CD14-positive monocyte (primary cell): ENCODE measurements around the gene EPHA2. TPM values are rescaled to one million over a fixed set of nuclear protein-coding genes. Genes with fewer than 3 reads are reported as not detected.

Experiments
- DNase-seq, 3 donors: peaks; one replicate each; pipeline ENCODE4 v3.0.0-alpha.2; 2011 to 2022
- H2AFZ ChIP-seq: 2 replicates; pipeline ENCODE4 v1.6.0; 2012; ENCODE audit warnings: mild to moderate bottlenecking, low read depth, low read length, inconsistent platforms; ENCODE audit not compliant: insufficient read depth, poor library complexity, severe bottlenecking
- H3K27ac ChIP-seq, 2 donors: 1 replicate in 1 of 2; 2 replicates in 1 of 2; pipeline ENCODE4 v1.5.1; 2012 to 2013; ENCODE audit warnings: low read length in 2 of 2, control low read depth in 1 of 2, inconsistent platforms in 1 of 2, low read depth in 1 of 2, mild to moderate bottlenecking in 1 of 2
- H3K27me3 ChIP-seq, 2 donors: one replicate each; pipeline versions ENCODE4 v1.6.0 to v1.6.1; 2011 to 2013; ENCODE audit warnings: low read length in 2 of 2; ENCODE audit not compliant: control insufficient read depth in 2 of 2, insufficient read depth in 2 of 2
- H3K36me3 ChIP-seq, 2 donors: replicated peaks in 1 of 2; 1 replicate in 1 of 2; 2 replicates in 1 of 2; pipeline versions ENCODE4 v1.5.1 to v1.6.1; 2012 to 2013; ENCODE audit warnings: low read length in 2 of 2, control low read depth in 1 of 2, inconsistent platforms in 1 of 2, mild to moderate bottlenecking in 1 of 2; ENCODE audit not compliant: insufficient read depth in 2 of 2, control insufficient read depth in 1 of 2
- H3K4me1 ChIP-seq, 2 donors: 1 replicate in 1 of 2; 2 replicates in 1 of 2; pipeline versions ENCODE4 v1.5.1 to v1.6.1; 2012 to 2013; ENCODE audit warnings: low read length in 2 of 2, control low read depth in 1 of 2, inconsistent platforms in 1 of 2, mild to moderate bottlenecking in 1 of 2, moderate library complexity in 1 of 2; ENCODE audit not compliant: insufficient read depth in 2 of 2, control insufficient read depth in 1 of 2
- H3K4me2 ChIP-seq: replicated peaks from 2 replicates; pipeline ENCODE3; 2012; ENCODE audit warnings: low read length, moderate library complexity, mild to moderate bottlenecking; ENCODE audit not compliant: poor library complexity, severe bottlenecking; ENCODE audit errors: extremely low read depth
- H3K4me3 ChIP-seq, 3 experiments: fragments of 200-600 bp in 1 of 3; sonication (generic) in 1 of 3; replicated peaks in 1 of 3; 1 replicate in 2 of 3; 2 replicates in 1 of 3; pipeline ENCODE4 v1.5.1; 2011 to 2013; ENCODE audit warnings: low read length in 3 of 3, mild to moderate bottlenecking in 3 of 3, control low read depth in 2 of 3, low read depth in 2 of 3, inconsistent platforms in 1 of 3, moderate library complexity in 1 of 3
- H3K79me2 ChIP-seq: 2 replicates; pipeline ENCODE4 v1.6.0; 2012; ENCODE audit warnings: mild to moderate bottlenecking, control low read depth, inconsistent platforms, low read length, moderate library complexity; ENCODE audit not compliant: insufficient read depth
- H3K9ac ChIP-seq: 2 replicates; pipeline ENCODE4 v1.6.0; 2017; ENCODE audit warnings: low read length, mild to moderate bottlenecking; ENCODE audit not compliant: insufficient read depth, poor library complexity, severe bottlenecking
- H3K9me3 ChIP-seq, 2 donors: replicated peaks in 1 of 2; 1 replicate in 1 of 2; 2 replicates in 1 of 2; pipeline versions ENCODE4 v1.5.1 to v1.6.1; 2012 to 2013; ENCODE audit warnings: low read length in 2 of 2, control low read depth in 1 of 2; ENCODE audit not compliant: control insufficient read depth in 1 of 2, insufficient read depth in 1 of 2
- H4K20me1 ChIP-seq: 2 replicates; pipeline ENCODE4 v1.6.0; 2012; ENCODE audit warnings: mild to moderate bottlenecking, low read length, control low read depth, moderate library complexity; ENCODE audit not compliant: insufficient read depth
- H3K27ac Mint-ChIP-seq, 7 donors: one replicate each; pipeline ENCODE4 v1.8.0; 2020; ENCODE audit warnings: mild to moderate bottlenecking in 7 of 7, mixed read lengths in 7 of 7, moderate library complexity in 6 of 7, inconsistent platforms in 2 of 7
- H3K27me3 Mint-ChIP-seq, 3 donors: one replicate each; pipeline ENCODE4 v1.8.0; 2021 to 2022; ENCODE audit warnings: low read depth in 3 of 3, mild to moderate bottlenecking in 3 of 3, mixed read lengths in 3 of 3, moderate library complexity in 3 of 3, inconsistent platforms in 1 of 3
- H3K36me3 Mint-ChIP-seq, 2 donors: one replicate each; pipeline ENCODE4 v1.8.0; 2020; ENCODE audit warnings: mixed read lengths in 2 of 2, inconsistent platforms in 1 of 2, mild to moderate bottlenecking in 1 of 2
- H3K4me1 Mint-ChIP-seq: one replicate; pipeline ENCODE4 v1.8.0; 2020; ENCODE audit warnings: mild to moderate bottlenecking, mixed read lengths
- H3K4me3 Mint-ChIP-seq, 2 donors: one replicate each; pipeline ENCODE4 v1.8.0; 2020; ENCODE audit warnings: mild to moderate bottlenecking in 2 of 2, mixed read lengths in 2 of 2, moderate library complexity in 1 of 2
- H3K9me3 Mint-ChIP-seq, 7 donors: one replicate each; pipeline ENCODE4 v1.8.0; 2020 to 2022; ENCODE audit warnings: mixed read lengths in 7 of 7, mild to moderate bottlenecking in 6 of 7, moderate library complexity in 6 of 7, inconsistent platforms in 2 of 7
- WGBS: methylation state at CpG from one replicate; pipeline ENCODE4 v1.1.5; 2013; ENCODE audit warnings: missing lambda C conversion rate; ENCODE audit not compliant: insufficient coverage; 5-methylcytosine and 5-hydroxymethylcytosine counted together
- intact Hi-C, 2 donors: fragments of 100-400 bp; cut with micrococcal nuclease; formaldehyde crosslinking; loops; one replicate each; pipeline versions ENCODE4 v1.15.0 to v1.15.1; 2023
- polyA plus RNA-seq, 3 donors: library from polyadenylated mRNA; depleted of rRNA in 1 of 3; unstranded in 2 of 3; stranded (reverse) in 1 of 3; fragments of 300-500 nt in 2 of 3; fragments of >200 nt in 1 of 3; fragmentation: Illumina TruSeq in 2 of 3; gene quantifications; 1 replicate in 2 of 3; 2 replicates in 1 of 3; pipeline ENCODE4 v1.2.3, GENCODE V29; 2012 to 2021
- TF ChIP-seq, protein P1 (sequence below): fragments of 200-600 bp; IDR thresholded peaks from one replicate; pipeline ENCODE4 v1.8.0; 2022; ENCODE audit warnings: antibody characterized with exemption, mild to moderate bottlenecking

Gene EPHA2
- polyA plus RNA-seq, 3 donors = 0.03 TPM; not detected in 2

DNA sequence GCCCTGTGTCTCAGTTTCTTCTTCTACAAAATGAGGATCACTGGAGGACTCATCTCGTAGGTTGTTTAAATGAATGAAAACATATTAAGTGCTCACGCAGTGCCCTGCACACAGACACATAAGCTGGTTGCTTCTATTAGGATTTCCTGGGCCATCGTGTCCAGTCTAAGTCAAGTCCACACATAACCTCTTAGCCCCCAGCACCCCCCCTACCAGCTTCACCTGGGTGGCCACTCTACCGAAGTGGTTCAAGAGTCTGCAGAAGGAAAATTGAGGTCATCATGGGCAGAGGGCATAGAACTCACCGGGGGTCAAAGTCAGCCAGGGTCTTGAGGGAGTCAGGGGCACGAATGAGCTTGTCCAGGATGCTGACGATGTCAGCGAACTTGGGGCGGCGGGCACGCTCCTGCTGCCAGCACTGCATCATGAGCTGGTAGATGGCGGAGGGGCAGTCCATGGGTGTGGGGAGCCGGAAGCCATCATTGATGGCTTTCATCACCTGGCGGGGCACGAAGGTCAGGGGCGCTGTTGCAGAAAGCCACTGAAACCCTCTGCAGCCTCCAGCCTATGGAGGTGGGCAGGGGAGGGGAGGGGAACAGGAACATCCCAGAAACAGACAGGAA, 25.8 kb downstream of the EPHA2 start:
- 92% methylated on average over 10 of the region's 16 CpGs for WGBS
- H3K9me3 ChIP-seq = no peaks in the 10 kb centered on the region
- H3K4me2 ChIP-seq = no peak overlapping the region
- TF ChIP-seq, protein P1, sequence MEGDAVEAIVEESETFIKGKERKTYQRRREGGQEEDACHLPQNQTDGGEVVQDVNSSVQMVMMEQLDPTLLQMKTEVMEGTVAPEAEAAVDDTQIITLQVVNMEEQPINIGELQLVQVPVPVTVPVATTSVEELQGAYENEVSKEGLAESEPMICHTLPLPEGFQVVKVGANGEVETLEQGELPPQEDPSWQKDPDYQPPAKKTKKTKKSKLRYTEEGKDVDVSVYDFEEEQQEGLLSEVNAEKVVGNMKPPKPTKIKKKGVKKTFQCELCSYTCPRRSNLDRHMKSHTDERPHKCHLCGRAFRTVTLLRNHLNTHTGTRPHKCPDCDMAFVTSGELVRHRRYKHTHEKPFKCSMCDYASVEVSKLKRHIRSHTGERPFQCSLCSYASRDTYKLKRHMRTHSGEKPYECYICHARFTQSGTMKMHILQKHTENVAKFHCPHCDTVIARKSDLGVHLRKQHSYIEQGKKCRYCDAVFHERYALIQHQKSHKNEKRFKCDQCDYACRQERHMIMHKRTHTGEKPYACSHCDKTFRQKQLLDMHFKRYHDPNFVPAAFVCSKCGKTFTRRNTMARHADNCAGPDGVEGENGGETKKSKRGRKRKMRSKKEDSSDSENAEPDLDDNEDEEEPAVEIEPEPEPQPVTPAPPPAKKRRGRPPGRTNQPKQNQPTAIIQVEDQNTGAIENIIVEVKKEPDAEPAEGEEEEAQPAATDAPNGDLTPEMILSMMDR = no peak
- no peak overlapping the region for H3K4me3 Mint-ChIP-seq
- H3K4me3 ChIP-seq = no peak overlapping the region
- H4K20me1 ChIP-seq = no peaks in the 10 kb centered on the region
- no peak for DNase-seq
- H3K79me2 ChIP-seq = no peaks in the 10 kb centered on the region
- H3K9ac ChIP-seq = no peak overlapping the region
- H3K27ac ChIP-seq = no peak overlapping the region
- no peaks in the 10 kb centered on the region for H3K36me3 Mint-ChIP-seq
- no peaks in the 10 kb centered on the region for H3K27me3 ChIP-seq
- no peak overlapping the region for H3K27ac Mint-ChIP-seq
- no peaks in the 10 kb centered on the region for H3K4me1 Mint-ChIP-seq
- H3K9me3 Mint-ChIP-seq = peaks cover 0 to 2% (median 0%) of the 10 kb centered on the region in 7 donors
- intact Hi-C loops = no loop called here
- H3K27me3 Mint-ChIP-seq = peaks cover 5 to 12% (median 11%) of the 10 kb centered on the region in 3 donors
- H3K4me1 ChIP-seq = no peaks in the 10 kb centered on the region
- no peaks in the 10 kb centered on the region for H3K36me3 ChIP-seq
- no peak overlapping the region for H2AFZ ChIP-seq

DNA sequence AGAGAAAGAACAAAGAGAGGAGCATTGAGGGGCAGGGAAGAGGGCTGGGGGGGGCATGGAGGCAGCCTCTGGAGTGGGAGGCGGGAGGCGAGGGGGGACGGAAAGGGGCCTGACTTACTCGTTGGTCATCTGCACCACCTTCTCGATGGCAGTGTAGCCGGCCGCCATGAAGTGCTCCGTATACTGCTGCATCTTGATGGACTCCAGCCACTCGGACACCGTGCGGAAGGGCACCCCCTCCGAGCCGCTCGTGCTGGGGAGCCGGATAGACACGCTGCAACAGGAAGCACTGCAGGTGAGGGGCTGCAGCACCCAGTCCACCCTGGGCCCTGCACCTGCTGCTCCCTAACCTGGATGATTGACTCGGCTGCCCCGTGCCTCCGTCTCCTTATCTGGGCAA, 26.6 kb downstream of the EPHA2 start:
- H3K4me3 ChIP-seq = no peak overlapping the region
- no peak overlapping the region for H3K4me2 ChIP-seq
- H3K4me3 Mint-ChIP-seq = no peak overlapping the region
- WGBS = 98% methylated on average over 18 of the region's 19 CpGs
- no peaks in the 10 kb centered on the region for H3K79me2 ChIP-seq
- H3K27ac Mint-ChIP-seq = no peak overlapping the region
- H3K9me3 Mint-ChIP-seq = peaks cover 0 to 2% (median 0%) of the 10 kb centered on the region in 7 donors
- no peaks in the 10 kb centered on the region for H3K4me1 ChIP-seq
- no peak overlapping the region for H3K27ac ChIP-seq
- no peaks in the 10 kb centered on the region for H3K36me3 ChIP-seq
- H2AFZ ChIP-seq = no peak overlapping the region
- intact Hi-C loops = no loop called here
- DNase-seq = no peak
- H3K27me3 Mint-ChIP-seq = peaks cover 7 to 16% (median 11%) of the 10 kb centered on the region in 3 donors
- no peaks in the 10 kb centered on the region for H3K36me3 Mint-ChIP-seq
- H3K27me3 ChIP-seq = no peaks in the 10 kb centered on the region
- TF ChIP-seq, protein P1 = no peak
- H3K9me3 ChIP-seq = no peaks in the 10 kb centered on the region
- no peaks in the 10 kb centered on the region for H3K4me1 Mint-ChIP-seq
- H4K20me1 ChIP-seq = no peaks in the 10 kb centered on the region
- H3K9ac ChIP-seq = no peak overlapping the region
